SJSA1 (cell line): ENCODE results near the gene ZBTB7C. TPM values are rescaled to one million over a fixed set of nuclear protein-coding genes. Genes with fewer than 3 reads are reported as not detected.

Source experiments
- DNase-seq, 2 experiments: peaks; one replicate each; pipeline ENCODE4 v3.0.0-alpha.2; 2015 to 2020; ENCODE audit warnings: low spot score in 2 of 2, low read depth in 1 of 2
- H3K27ac ChIP-seq: fragments of 250-450 bp; sonication (Bioruptor Pico); 2 replicates; pipeline ENCODE4 v1.5.1; 2020; ENCODE audit warnings: mild to moderate bottlenecking, moderate library complexity
- H3K27me3 ChIP-seq: fragments of 250-450 bp; sonication (Bioruptor Pico); replicated peaks from 2 replicates; pipeline ENCODE4 v1.5.1; 2020; ENCODE audit warnings: mild to moderate bottlenecking, moderate library complexity
- H3K36me3 ChIP-seq: fragments of 250-450 bp; sonication (Bioruptor Pico); 2 replicates; pipeline ENCODE4 v1.5.1; 2020; ENCODE audit warnings: mild to moderate bottlenecking
- H3K4me1 ChIP-seq: fragments of 250-450 bp; sonication (Bioruptor Pico); replicated peaks from 2 replicates; pipeline ENCODE4 v1.6.1; 2021; ENCODE audit warnings: mild to moderate bottlenecking
- H3K4me3 ChIP-seq: fragments of 250-450 bp; sonication (Bioruptor Pico); 2 replicates; pipeline ENCODE4 v1.5.1; 2020; ENCODE audit warnings: mild to moderate bottlenecking
- H3K9me3 ChIP-seq: fragments of 250-450 bp; sonication (Bioruptor Pico); replicated peaks from 2 replicates; pipeline ENCODE4 v1.5.1; 2020; ENCODE audit warnings: mild to moderate bottlenecking
- total RNA-seq: library from RNA; depleted of rRNA; stranded (reverse); fragments of >200 nt; shearing (Covaris generic); gene quantifications from 2 replicates; pipeline ENCODE4 v1.2.3, GENCODE V29; 2014

The ZBTB7C gene
- total RNA-seq, 1 experiment from 2014 or later, result 0.50 TPM

DNA sequence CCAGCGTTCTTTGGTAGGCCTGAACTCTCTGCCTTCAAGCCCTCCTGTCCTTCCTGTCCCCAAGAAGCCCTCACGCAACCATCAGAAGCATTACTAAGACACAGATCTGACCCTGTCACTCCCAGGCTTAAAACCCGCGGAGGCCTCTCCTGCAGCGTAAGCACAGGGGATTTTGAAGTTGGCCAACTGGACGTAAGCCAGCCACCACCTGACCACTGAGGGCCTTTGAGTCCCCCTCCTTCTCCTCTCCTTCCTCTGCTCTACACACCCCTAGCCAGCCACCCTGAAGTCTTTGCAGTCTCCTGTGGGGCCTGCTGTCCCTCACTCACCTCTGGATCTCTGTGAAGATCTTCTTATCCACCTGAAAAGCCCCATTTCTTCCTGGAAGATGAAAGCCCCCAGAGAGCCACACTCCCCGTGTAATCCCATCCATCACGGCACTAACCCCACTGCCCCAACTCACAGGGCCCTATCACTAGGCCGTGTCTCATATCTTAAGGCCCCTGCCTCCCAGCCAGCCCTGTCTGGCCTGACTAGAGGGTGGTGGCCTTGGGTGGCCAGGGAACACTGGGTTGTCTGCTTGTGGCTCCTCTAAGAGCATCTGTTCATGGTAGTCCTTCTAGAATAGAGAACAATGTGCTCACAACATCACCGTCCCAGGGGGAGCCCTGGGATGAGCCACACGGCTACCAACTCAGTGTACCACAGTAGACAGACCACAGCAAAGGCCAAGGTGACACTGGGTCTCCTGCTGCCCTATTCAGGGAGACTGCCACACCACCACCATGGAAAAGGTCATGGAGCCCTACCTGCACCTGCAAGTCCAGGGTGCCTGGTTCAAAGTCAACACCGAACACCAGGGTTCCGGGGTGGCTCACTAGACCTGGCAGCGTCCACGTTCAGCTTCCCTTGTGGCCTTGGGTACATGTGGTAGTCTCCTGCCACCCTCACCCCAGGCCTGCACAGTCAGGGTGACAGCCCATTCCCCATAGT, 191.6 kb downstream of the ZBTB7C start:
- no peak overlapping the region for H3K4me3 ChIP-seq
- H3K27me3 ChIP-seq, result peaks cover 14% of the 10 kb centered on the region
- H3K4me1 ChIP-seq, result no peaks in the 10 kb centered on the region
- no peak for DNase-seq
- no peak overlapping the region for H3K27ac ChIP-seq
- no peaks in the 10 kb centered on the region for H3K9me3 ChIP-seq
- no peaks in the 10 kb centered on the region for H3K36me3 ChIP-seq

DNA sequence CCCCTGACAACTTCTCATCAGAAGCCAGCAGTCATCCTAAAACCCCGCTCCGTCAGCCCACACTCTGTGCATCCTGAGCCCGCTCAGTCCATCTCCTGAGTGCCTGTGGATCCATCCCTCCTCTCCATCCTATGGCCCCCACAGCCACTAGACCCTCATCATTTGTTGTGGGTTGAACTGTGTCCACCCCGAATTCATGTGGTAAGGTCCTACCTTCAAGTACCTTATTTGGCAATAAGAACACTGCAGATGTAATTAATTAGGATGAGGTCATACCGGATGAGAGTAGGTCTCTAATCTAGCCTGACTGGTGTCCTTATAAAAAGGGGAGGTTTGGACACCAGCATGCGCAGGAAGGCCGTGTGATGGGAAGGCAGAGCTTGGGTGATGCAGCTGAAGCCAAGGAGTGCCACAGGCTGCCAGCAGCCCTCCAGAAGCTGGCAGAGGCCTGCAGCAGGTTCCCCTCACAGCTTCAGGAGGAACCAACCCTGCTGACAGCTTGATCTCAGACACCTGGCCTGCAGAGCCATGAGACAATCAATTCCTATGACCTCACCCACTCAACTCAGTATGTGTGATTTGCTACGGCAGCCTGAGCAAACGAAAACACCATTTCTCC, 192.4 kb downstream of the ZBTB7C start:
- Histone ChIP-seq H3K27me3 (peaks cover 14% of the 10 kb centered on the region), H3K27ac (no peak overlapping the region), H3K4me3 (no peak overlapping the region), H3K36me3 (no peaks in the 10 kb centered on the region), H3K9me3 (no peaks in the 10 kb centered on the region), H3K4me1 (no peaks in the 10 kb centered on the region)
- DNase-seq, result no peak

DNA sequence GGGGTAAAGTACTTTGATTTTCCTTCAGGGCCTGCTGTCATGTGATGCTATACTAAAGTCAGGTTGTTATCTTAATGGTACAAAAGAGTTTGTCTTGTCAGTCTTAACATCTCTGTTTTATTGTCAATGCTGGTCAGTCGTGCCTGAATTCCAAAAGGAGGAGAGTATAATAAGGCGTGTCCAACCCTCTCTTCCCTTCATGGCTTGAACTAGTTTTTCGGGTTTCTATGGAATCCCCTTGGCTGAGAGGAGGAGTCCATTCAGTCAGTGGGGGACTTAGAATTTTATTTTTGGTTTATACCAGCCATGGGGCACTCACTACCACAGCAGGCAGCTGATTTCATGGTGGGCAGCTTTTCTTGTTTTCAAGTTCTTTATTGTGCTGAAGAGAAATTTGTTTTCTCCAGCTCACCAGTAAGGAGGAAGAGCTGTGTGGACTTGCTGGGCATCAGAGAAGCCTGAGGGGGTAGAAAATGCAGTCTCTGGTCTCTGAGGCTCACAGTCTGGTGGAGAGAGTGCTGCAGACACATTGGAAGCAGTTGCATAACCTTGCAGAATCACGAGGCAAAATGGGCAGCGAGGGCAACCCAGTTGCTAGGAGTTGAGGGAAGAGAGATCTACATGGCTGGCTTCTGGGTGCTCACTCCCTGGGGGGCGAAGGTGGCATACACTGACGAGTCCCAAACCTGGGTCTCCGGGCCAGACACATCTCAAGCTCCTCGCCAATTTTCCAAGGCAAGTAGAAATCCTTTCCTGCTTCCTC, 193.1 kb downstream of the ZBTB7C start:
- no peak overlapping the region for H3K27ac ChIP-seq
- DNase-seq, result no peak
- H3K9me3 ChIP-seq, result no peaks in the 10 kb centered on the region
- no peaks in the 10 kb centered on the region for H3K36me3 ChIP-seq
- no peaks in the 10 kb centered on the region for H3K4me1 ChIP-seq
- peaks cover 18% of the 10 kb centered on the region for H3K27me3 ChIP-seq
- no peak overlapping the region for H3K4me3 ChIP-seq

DNA sequence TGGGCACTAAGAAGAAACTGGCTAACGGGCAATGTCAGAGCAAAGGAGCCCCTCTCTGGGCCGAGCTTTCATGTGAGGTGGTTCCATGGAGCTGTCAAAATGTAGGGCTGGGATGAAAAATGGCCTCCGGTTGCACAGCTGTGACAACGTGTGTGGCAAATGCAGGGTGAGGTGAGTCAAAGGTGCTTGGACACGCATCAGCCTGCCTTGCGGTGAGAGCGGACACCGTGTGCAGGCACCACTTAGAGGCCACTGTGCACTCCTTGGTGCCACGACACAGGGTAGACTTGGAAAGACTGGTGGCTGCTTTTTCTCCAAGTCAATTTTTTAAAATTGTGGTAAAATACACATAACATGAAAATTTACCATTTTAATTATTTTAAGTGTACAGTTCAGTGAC, 195.4 kb downstream of the ZBTB7C start:
- no peaks in the 10 kb centered on the region for H3K4me1 ChIP-seq
- no peak overlapping the region for H3K27ac ChIP-seq
- no peak for DNase-seq
- no peaks in the 10 kb centered on the region for H3K36me3 ChIP-seq
- H3K4me3 ChIP-seq, result no peak overlapping the region
- H3K9me3 ChIP-seq, result no peaks in the 10 kb centered on the region
- peaks cover 33% of the 10 kb centered on the region for H3K27me3 ChIP-seq

DNA sequence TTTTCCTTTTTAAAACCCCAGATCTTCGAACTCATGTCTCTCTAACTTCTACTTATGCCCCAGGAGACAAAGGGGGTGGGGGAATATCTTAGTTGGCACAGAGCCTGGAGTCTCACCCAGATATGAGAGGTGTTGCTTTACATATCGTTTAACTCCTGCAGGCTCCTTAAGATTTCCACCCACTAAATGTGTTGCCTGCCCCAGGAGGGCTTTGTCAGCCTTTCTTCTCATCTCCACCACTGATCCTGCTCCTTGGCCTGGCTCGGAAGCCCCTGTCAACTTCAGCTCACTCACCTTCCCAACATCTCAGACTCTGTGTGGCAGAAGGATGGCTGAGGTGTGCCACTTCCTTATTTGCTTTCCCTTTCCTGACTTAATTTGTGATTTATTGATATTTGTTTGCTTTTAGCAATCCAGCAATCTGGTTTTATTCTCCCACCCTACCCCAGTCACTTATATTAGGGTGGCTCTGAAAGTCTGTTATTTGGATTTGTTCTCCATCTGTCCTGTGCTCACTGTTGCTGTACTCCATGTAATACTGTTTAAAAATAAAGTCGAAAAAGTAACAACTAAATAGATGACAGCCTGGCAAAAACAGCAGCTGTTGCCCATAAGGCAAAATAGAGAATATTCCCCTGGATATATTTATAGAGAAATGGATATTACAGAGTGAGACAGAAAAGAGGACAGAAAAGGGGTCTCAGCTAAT, 200.6 kb downstream of the ZBTB7C start:
- no peak overlapping the region for H3K4me3 ChIP-seq
- no peaks in the 10 kb centered on the region for H3K9me3 ChIP-seq
- H3K36me3 ChIP-seq, result no peaks in the 10 kb centered on the region
- no peak overlapping the region for H3K27ac ChIP-seq
- H3K4me1 ChIP-seq, result no peaks in the 10 kb centered on the region
- peaks cover 18% of the 10 kb centered on the region for H3K27me3 ChIP-seq
- no peak for DNase-seq

DNA sequence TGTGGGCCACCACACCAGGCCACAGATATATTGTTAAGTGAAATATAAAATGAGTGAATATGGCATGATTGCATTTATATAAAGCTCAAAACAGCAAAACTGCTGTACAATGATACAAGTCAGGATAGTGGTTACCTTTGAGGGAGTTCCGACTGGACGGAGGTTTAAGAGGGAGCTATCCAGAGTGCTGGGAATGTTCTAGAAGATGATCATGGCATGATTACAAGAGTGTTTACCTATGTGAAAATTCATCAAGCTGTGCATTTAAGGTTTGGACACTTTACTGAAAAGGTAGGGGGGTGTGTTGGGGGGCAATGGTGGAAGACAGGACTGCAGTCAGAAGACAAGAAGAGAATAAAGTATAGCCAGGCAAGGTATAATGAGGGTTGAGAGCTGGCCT, 201.4 kb downstream of the ZBTB7C start:
- Histone ChIP-seq H3K4me3 (no peak overlapping the region), H3K27me3 (peaks cover 18% of the 10 kb centered on the region), H3K4me1 (no peaks in the 10 kb centered on the region), H3K9me3 (no peaks in the 10 kb centered on the region), H3K27ac (no peak overlapping the region), H3K36me3 (no peaks in the 10 kb centered on the region)
- DNase-seq, result no peak

DNA sequence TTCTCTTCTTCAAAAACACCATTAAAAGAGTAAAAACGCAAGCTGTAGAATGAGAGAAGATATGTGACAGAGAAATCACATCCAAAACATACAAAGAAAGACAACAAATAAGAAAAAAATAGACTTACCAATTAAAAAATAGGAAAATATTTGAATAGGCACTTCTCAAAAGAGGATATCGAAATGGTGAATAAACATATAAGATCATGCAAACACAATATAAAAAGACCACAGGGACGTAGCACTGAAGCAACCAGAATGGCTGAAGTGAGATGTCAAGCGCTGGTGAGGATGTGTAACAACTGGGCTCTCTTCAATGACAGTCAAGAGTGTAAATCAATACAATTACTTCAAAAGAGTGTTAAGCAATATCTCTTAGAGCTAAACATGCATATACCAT, 202.3 kb downstream of the ZBTB7C start:
- no peaks in the 10 kb centered on the region for H3K36me3 ChIP-seq
- no peak overlapping the region for H3K27ac ChIP-seq
- H3K4me3 ChIP-seq, result no peak overlapping the region
- no peaks in the 10 kb centered on the region for H3K9me3 ChIP-seq
- no peaks in the 10 kb centered on the region for H3K4me1 ChIP-seq
- DNase-seq, result no peak
- H3K27me3 ChIP-seq, result peaks cover 18% of the 10 kb centered on the region

DNA sequence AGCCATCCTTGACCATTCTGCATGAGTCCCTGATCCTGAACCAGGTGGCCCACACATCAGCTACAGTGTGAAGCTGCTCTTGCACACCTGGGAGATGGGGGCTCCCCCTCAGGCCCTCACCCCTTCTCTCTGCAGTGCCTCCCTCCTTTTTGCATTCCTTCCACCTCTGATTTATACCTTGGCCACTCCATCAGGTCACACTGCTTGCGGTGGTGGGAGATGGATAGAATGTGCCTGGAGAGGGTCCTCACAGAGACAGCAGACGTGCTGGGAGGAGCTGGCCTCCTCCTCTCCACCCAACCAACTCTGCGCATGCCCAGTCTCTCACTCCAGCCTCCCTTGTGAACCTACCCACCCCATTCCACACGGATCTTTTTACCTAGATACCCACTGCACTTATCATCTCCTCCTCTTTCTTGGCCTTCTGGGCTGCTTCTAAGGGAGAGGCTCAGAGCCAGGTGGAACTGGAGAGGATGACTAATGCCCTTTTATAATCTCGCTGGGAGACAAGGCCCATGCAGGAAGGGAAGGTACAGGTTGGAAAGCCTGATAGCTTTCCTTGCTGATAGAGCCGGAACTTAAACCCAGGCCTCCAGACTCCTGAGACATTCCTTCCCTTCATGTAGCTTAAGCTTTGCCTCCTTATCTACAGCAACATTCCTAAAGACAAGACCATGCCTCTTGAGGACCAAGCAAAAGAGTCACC, 205.1 kb downstream of the ZBTB7C start:
- Histone ChIP-seq H3K27ac (no peak overlapping the region), H3K36me3 (no peaks in the 10 kb centered on the region), H3K27me3 (peaks cover 16% of the 10 kb centered on the region), H3K9me3 (no peaks in the 10 kb centered on the region), H3K4me1 (no peaks in the 10 kb centered on the region), H3K4me3 (no peak overlapping the region)
- DNase-seq, result no peak

DNA sequence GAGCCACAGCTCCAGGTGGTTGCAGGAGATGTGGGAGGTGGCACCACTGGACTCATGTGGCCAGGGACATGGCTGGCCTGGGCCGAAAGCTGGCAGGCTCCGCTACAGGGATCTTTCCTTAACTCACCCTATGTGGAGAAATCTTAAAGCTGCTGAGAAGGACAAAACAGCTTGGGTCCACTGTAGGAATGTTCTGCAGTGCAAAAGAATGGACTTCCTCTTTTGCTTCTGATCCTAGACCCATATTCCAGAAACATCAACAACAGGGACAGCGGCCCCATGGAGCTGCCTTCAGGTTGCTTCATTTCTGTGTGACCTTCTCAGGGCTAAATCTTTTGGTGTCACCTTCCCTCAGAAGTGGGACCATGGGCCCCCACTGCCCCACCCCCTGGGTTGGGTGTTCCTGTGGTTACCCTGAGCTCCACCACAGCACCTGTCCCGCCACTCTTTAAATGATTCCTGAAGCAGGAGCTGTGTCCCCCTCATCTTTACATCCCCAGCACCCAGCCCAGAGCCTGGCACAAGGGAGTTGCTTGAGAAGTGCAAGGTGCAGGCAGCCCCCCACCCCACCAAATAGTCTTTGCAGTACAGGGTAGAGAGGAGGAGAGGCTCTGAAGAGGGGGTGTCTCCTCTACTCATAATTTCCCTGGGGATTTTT, 205.8 kb downstream of the ZBTB7C start:
- Histone ChIP-seq H3K27ac (no peak overlapping the region), H3K36me3 (no peaks in the 10 kb centered on the region), H3K9me3 (no peaks in the 10 kb centered on the region), H3K4me3 (no peak overlapping the region), H3K27me3 (peaks cover 21% of the 10 kb centered on the region), H3K4me1 (no peaks in the 10 kb centered on the region)
- DNase-seq, result no peak

DNA sequence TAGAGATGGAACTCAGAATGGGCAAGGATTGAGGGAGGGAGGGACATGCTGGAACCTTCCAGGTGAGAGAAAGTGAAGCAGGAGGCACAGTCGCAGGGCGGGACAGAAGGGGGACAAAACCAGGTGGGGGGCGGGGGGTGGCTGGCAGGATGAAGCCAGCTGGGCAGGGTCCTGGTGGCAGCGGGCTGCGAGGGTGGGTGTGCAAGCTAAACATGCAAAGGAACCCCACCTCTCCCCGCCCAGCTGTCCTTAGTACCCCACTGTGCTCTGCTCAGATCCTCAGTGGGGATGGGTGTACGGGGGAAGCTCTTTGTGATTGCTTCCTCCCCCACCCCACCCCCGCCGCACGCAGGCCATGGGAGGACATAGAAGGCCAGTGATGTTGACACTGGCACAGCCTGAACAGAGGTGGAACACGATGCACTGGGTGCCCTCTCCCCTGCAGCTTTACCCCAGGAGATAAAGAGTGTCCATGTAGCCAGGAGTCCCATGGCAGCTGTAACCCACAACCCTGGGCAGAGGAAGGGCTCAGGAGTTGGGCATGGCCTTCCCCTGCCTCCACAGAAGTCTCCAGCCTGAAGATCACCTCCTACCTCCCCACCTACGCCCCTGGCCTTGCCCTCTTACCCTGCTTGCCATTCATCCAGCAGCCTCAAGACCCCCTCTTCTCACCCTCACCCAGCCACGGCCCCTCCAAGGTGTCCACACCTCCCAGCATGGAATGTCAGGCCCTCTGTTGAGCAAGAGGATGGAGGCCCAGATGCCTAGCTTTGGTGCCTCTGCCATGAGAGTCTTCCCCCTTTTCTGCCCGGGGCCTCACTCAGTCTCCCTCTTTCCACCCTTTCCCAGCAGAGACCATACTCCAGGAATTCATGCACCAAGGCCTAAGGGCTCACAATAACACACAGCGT, 206.6 kb downstream of the ZBTB7C start:
- Histone ChIP-seq H3K27ac (no peak overlapping the region), H3K4me1 (no peaks in the 10 kb centered on the region), H3K9me3 (no peaks in the 10 kb centered on the region), H3K27me3 (peaks cover 29% of the 10 kb centered on the region), H3K4me3 (no peak overlapping the region), H3K36me3 (no peaks in the 10 kb centered on the region)
- DNase-seq, result no peak

DNA sequence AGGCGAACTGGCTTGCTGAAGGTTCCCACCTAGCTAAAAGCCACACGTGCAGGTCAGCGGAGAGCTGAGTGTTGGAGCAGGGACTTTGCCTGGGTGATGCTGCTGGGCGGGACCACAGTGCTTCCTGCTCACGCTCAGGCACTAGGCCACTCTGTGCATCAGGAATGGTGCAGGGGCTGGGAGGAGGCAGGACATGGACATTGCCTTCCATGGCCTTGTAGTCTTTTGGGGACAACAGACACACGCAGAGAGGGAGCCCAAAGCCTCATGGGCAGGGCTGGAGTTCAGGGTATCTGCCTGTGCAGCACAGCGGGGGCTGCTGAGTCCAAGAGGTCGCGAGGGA, 207.2 kb downstream of the ZBTB7C start:
- H3K27ac ChIP-seq, result no peak overlapping the region
- H3K4me1 ChIP-seq, result no peaks in the 10 kb centered on the region
- no peak overlapping the region for H3K4me3 ChIP-seq
- H3K27me3 ChIP-seq, result peaks cover 30% of the 10 kb centered on the region
- no peaks in the 10 kb centered on the region for H3K36me3 ChIP-seq
- no peaks in the 10 kb centered on the region for H3K9me3 ChIP-seq
- no peak for DNase-seq
